Activated CD4-positive, alpha-beta memory T cell treated with anti-CD3 and anti-CD28 coated beads for 36 hours (primary cell): ENCODE data around the gene RPL15. TPM values are rescaled to one million over a fixed set of nuclear protein-coding genes. Genes with fewer than 3 reads are reported as not detected.
A peak's percentile ranks its signal among the peaks of the same experiment; 100 is the strongest.

Experiments
- CTCF ChIA-PET: fragments of 350-600 bp; sonication (Branson Sonifier 250); formaldehyde crosslinking; loops from one replicate; lab custom pipeline; 2021; ENCODE audit warnings: antibody characterized with exemption, inconsistent platforms; lab: Charles Lee
- POLR2A ChIA-PET: fragments of 350-600 bp; sonication (Branson Sonifier 250); formaldehyde crosslinking; loops from one replicate; lab custom pipeline; 2021; ENCODE audit warnings: antibody characterized with exemption; lab: Charles Lee
- DNase-seq: peaks from one replicate; pipeline ENCODE4 v3.0.0-alpha.2; 2020
- H3K27ac Mint-ChIP-seq: one replicate; pipeline ENCODE4 v1.8.0; 2021; ENCODE audit warnings: mixed read lengths
- H3K27me3 Mint-ChIP-seq: one replicate; pipeline ENCODE4 v1.8.0; 2021; ENCODE audit warnings: mixed read lengths
- H3K36me3 Mint-ChIP-seq: one replicate; pipeline ENCODE4 v1.8.0; 2021; ENCODE audit warnings: mixed read lengths
- H3K4me1 Mint-ChIP-seq: one replicate; pipeline ENCODE4 v1.8.0; 2021; ENCODE audit warnings: low read depth, mixed read lengths
- H3K4me3 Mint-ChIP-seq: one replicate; pipeline ENCODE4 v1.8.0; 2021; ENCODE audit warnings: mild to moderate bottlenecking, mixed read lengths
- H3K9me3 Mint-ChIP-seq: one replicate; pipeline ENCODE4 v1.8.0; 2021; ENCODE audit warnings: mixed read lengths
- intact Hi-C: fragments of 100-400 bp; cut with micrococcal nuclease; formaldehyde crosslinking; loops from one replicate; pipeline ENCODE4 v1.15.1; 2023
- total RNA-seq, 2 experiments: library from RNA; stranded (reverse); gene quantifications; one replicate each; pipeline ENCODE4 v1.2.3, GENCODE V29; 2021

Gene RPL15
- total RNA-seq, 2 experiments from 2014 or later = 2,597 to 2,603 TPM

- H3K4me1 Mint-ChIP-seq = no peaks in the 10 kb centered on the region
- no peak overlapping the region for H3K27ac Mint-ChIP-seq
- H3K4me3 Mint-ChIP-seq = no peak overlapping the region
- no peaks in the 10 kb centered on the region for H3K9me3 Mint-ChIP-seq
- intact Hi-C loops = no loop called here
- ChIA-PET POLR2A (no interaction called here), CTCF (no interaction called here)
- no peaks in the 10 kb centered on the region for H3K27me3 Mint-ChIP-seq
- no peaks in the 10 kb centered on the region for H3K36me3 Mint-ChIP-seq
- DNase-seq = no peak
These were observed 20.4 kb downstream of the RPL15 start for GRCh38 chr3:23937296-23937695.

GRCh38 chr3:23938688-23939087, 21.8 kb downstream of the RPL15 start:
- H3K4me1 Mint-ChIP-seq = no peaks in the 10 kb centered on the region
- no peak overlapping the region for H3K27ac Mint-ChIP-seq
- no peaks in the 10 kb centered on the region for H3K27me3 Mint-ChIP-seq
- DNase-seq = no peak
- ChIA-PET CTCF (no interaction called here), POLR2A (no interaction called here)
- no peaks in the 10 kb centered on the region for H3K36me3 Mint-ChIP-seq
- H3K9me3 Mint-ChIP-seq = no peaks in the 10 kb centered on the region
- H3K4me3 Mint-ChIP-seq = no peak overlapping the region
- intact Hi-C loops = no loop called here

DNA sequence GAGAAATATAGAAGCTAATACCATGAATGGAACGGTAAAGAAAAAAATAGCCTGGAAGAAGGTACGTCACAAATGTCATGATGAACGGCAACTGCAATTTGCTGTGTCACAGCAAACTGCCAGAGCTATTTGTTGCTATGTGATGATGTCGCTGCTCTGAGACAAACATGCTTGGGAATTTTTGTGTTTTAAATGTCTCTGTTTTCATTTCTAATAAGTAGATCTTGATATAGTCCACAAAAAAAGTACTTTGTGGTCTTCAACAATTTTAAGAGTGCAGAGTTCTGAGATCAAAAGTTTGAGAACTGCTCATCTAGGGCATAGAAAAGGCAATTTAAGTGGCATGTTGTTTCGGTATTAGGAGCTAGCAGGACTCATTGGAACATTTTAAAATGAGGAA, 23.8 kb downstream of the RPL15 start:
- ChIA-PET POLR2A (interaction anchor here (0.7 kb wide), 1 partner anchor 22 kb away, joined by 3 read pairs; no protein-coding TSS in a partner anchor), CTCF (no interaction called here)
- Mint-ChIP-seq H3K27me3 (peaks cover 3% of the 10 kb centered on the region), H3K27ac (no peak overlapping the region), H3K4me3 (no peak overlapping the region), H3K9me3 (no peaks in the 10 kb centered on the region), H3K4me1 (peaks cover 8% of the 10 kb centered on the region), H3K36me3 (no peaks in the 10 kb centered on the region)
- DNase-seq = no peak
- intact Hi-C loops = loop anchor here (10.0 kb wide), 1 partner anchor 1844 kb away; the partner anchor contains the start of gene NGLY1

GRCh38 chr3:23941440-23941839, 24.5 kb downstream of the RPL15 start:
- intact Hi-C loops = loop anchor here (10.0 kb wide), 1 partner anchor 1843 kb away; the partner anchor contains the start of gene NGLY1
- Mint-ChIP-seq H3K4me1 (peaks cover 8% of the 10 kb centered on the region), H3K27ac (no peak overlapping the region), H3K27me3 (peaks cover 3% of the 10 kb centered on the region), H3K9me3 (no peaks in the 10 kb centered on the region), H3K36me3 (no peaks in the 10 kb centered on the region), H3K4me3 (no peak overlapping the region)
- DNase-seq = no peak
- ChIA-PET POLR2A (no interaction called here), CTCF (no interaction called here)

DNA sequence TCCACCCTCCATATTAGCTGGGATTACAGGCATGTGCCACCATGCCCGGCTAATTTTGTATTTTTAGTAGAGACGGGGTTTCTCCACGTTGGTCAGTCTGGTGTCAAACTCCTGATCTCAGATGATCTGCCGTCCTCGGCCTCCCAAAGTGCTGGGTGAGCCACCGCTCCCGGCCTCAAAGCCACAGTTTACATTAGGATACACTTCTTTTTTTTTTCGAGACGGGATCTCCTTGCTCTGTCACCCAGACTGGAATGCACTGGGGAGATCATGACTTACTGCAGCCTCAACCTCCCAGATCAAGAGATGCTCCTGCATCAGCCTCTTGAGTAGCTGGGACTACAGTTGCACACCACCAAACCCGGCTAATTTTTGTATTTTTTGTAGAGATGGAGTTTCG, 25.6 kb downstream of the RPL15 start:
- Mint-ChIP-seq H3K27me3 (peaks cover 3% of the 10 kb centered on the region), H3K36me3 (no peaks in the 10 kb centered on the region), H3K4me3 (no peak overlapping the region), H3K4me1 (peaks cover 14% of the 10 kb centered on the region), H3K9me3 (no peaks in the 10 kb centered on the region), H3K27ac (no peak overlapping the region)
- ChIA-PET POLR2A (no interaction called here), CTCF (no interaction called here)
- no peak for DNase-seq
- intact Hi-C loops = loop anchor here (10.0 kb wide), 1 partner anchor 1842 kb away; the partner anchor contains the start of gene NGLY1

GRCh38 chr3:23944007-23944783, 27.3 kb downstream of the RPL15 start:
- Mint-ChIP-seq H3K4me1 (peaks cover 27% of the 10 kb centered on the region), H3K4me3 (peak overlapping the region; percentile 79), H3K36me3 (no peaks in the 10 kb centered on the region), H3K27me3 (peaks cover 3% of the 10 kb centered on the region), H3K9me3 (no peaks in the 10 kb centered on the region), H3K27ac (peak overlapping the region; percentile 38)
- no peak for DNase-seq
- ChIA-PET POLR2A (interaction anchor here (2.0 kb wide), 1 partner anchor 27 kb away, joined by 20 read pairs; the partner anchor contains the start of genes NKIRAS1 and RPL15), CTCF (interaction anchor here (0.7 to 1.1 kb wide), 2 partner anchors 14 to 27 kb away, joined by 3 read pairs; no protein-coding TSS in a partner anchor)
- intact Hi-C loops = loop anchor here (2.0 to 10.0 kb wide), 2 partner anchors 133 to 1841 kb away; partner anchors contain the start of gene NGLY1

DNA sequence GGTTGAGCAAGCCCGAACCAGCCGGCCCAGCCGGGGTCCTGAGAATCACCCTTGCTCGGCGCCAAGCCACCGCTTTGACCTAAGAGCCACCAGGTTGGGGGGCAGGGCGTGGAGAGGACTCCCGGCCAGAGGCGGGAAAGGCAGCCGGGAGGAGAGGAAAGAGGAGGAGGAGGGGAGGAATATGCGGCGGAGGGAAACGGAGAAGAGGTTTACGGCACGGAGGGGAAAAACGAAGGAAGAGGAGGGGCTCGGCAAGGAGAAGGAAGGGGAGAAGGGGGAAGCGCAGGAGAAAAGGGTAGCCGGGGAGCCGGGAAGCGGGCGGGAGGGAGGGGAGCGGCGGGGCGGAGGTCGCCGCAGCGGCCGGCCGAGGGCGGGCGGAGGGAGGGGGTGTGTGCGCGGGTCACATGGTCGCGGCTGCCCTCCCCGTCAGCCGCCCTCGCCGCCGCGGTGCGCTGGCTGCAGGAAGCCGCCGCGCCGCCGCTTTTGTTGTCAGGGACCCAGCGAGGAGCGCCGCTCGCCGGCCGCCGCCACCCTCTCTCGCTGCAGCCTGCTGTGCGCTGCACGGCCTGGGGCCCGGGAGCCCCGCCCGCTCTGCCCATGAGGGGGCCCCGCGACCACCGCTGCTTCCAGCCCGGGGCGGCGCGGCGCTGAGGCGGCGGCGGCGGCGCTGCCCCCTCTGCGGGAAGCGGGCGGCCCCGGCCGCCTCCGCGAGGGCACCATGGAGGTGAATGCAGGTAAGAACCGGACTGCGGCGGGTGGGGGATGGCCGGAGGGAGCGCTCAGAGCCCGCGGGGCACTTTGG, 28.1 kb downstream of the RPL15 start, which contains the start of gene NR1D2:
NR1D2 (plus strand) TSS at position 426 of the 802 bp plus-strand sequence; CDS start at position 719, 293 bp downstream.
- Mint-ChIP-seq H3K4me1 (peaks cover 36% of the 10 kb centered on the region), H3K27ac (peak within 1 kb of the TSS; percentile 96), H3K27me3 (peaks cover 3% of the 10 kb centered on the region), H3K4me3 (peak within 1 kb of the TSS; percentile 87), H3K9me3 (no peaks in the 10 kb centered on the region), H3K36me3 (no peaks in the 10 kb centered on the region)
- DNase-seq = peak; percentile 84
- POLR2A ChIA-PET = interaction anchor here (2.0 kb wide), 1 partner anchor 27 kb away, joined by 20 read pairs; the partner anchor contains the start of genes NKIRAS1 and RPL15
- CTCF ChIA-PET = interaction anchor here (0.7 kb wide), 1 partner anchor 26 kb away, joined by 3 read pairs; no protein-coding TSS in a partner anchor
- intact Hi-C loops = loop anchor here (1.0 to 10.0 kb wide), 3 partner anchors 28 to 1840 kb away; partner anchors contain the start of genes NGLY1 and RPL15

GRCh38 chr3:23945663-23945912, 28.7 kb downstream of the RPL15 start:
- peak overlapping the region; percentile 49 for H3K4me3 Mint-ChIP-seq
- peaks cover 3% of the 10 kb centered on the region for H3K27me3 Mint-ChIP-seq
- no peaks in the 10 kb centered on the region for H3K9me3 Mint-ChIP-seq
- ChIA-PET CTCF (no interaction called here), POLR2A (interaction anchor here (1.3 to 1.5 kb wide), 2 partner anchors 28 to 139 kb away, joined by 3 to 31 read pairs; partner anchors contain the start of genes NKIRAS1 and RPL15)
- no peak for DNase-seq
- H3K4me1 Mint-ChIP-seq = peaks cover 41% of the 10 kb centered on the region
- intact Hi-C loops = loop anchor here (1.0 to 10.0 kb wide), 3 partner anchors 28 to 1839 kb away; partner anchors contain the start of genes NGLY1 and RPL15
- no peak overlapping the region for H3K27ac Mint-ChIP-seq
- H3K36me3 Mint-ChIP-seq = no peaks in the 10 kb centered on the region

DNA sequence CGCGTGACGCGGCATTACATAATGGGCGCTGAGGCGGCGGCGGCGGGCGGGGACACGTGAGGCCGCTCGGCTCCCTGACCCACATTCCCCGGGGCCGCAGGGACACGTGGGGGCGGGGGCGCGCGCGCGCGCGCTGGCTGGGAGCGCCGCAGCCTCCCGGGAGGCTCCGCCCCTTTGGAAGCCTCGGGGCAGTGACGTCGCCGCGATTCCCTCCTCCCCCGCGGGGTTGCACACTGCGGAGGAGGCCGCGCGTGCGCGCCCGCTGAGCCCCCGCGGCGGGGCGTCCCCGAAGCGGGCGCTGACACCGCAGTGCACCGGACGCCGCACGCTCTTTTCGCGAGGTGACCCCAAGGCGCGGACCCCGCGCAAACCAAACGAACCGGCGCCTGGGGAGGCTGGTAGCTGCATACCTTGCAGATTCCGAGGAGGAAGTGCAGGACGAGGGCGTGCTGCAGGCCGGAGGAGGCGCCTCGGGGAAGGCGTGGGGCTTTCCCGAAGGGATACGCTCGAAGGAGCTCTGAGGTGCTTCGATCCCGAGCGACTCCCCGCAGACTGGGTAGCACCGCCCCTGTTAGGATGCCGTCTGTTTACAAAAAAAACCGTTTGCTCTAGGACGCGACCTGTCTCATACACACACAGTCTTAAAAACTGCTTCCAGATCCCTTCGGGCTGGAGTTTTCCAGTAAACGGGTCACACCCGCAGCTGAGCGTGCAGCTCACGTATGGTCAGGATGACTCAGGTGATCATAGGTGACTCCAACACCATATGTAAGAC, 29.2 kb downstream of the RPL15 start:
- peak overlapping the region; percentile 96 for H3K27ac Mint-ChIP-seq
- POLR2A ChIA-PET = interaction anchor here (1.0 to 1.5 kb wide), 3 partner anchors 19 to 139 kb away, joined by 3 to 31 read pairs (median 4); partner anchors contain the start of genes NKIRAS1 and RPL15
- peak; percentile 98 for DNase-seq
- H3K27me3 Mint-ChIP-seq = peaks cover 3% of the 10 kb centered on the region
- CTCF ChIA-PET = interaction anchor here (1.0 kb wide), 1 partner anchor 58 kb away, joined by 3 read pairs; no protein-coding TSS in a partner anchor
- H3K36me3 Mint-ChIP-seq = no peaks in the 10 kb centered on the region
- H3K9me3 Mint-ChIP-seq = no peaks in the 10 kb centered on the region
- H3K4me1 Mint-ChIP-seq = peaks cover 46% of the 10 kb centered on the region
- H3K4me3 Mint-ChIP-seq = peak overlapping the region; percentile 87
- intact Hi-C loops = loop anchor here (1.0 to 10.0 kb wide), 4 partner anchors 13 to 1839 kb away; partner anchors contain the start of genes NGLY1 and RPL15

- Mint-ChIP-seq H3K27ac (no peak overlapping the region), H3K4me3 (no peak overlapping the region), H3K36me3 (no peaks in the 10 kb centered on the region), H3K4me1 (peaks cover 70% of the 10 kb centered on the region), H3K9me3 (no peaks in the 10 kb centered on the region), H3K27me3 (peaks cover 3% of the 10 kb centered on the region)
- intact Hi-C loops = loop anchor here (2.0 to 10.0 kb wide), 2 partner anchors 206 to 1836 kb away; partner anchors contain the start of gene NGLY1
- ChIA-PET POLR2A (interaction anchor here (1.7 kb wide), 1 partner anchor 32 kb away, joined by 5 read pairs; the partner anchor contains the start of genes NKIRAS1 and RPL15), CTCF (no interaction called here)
- no peak for DNase-seq
These were observed 31.8 kb downstream of the RPL15 start for GRCh38 chr3:23948761-23949160.

GRCh38 chr3:23949784-23950183, 32.9 kb downstream of the RPL15 start:
- DNase-seq = no peak
- peak overlapping the region; percentile 69 for H3K27ac Mint-ChIP-seq
- intact Hi-C loops = loop anchor here (1.0 to 10.0 kb wide), 3 partner anchors 10 to 1835 kb away; partner anchors contain the start of gene NGLY1
- H3K4me1 Mint-ChIP-seq = peaks cover 70% of the 10 kb centered on the region
- no peaks in the 10 kb centered on the region for H3K27me3 Mint-ChIP-seq
- no peaks in the 10 kb centered on the region for H3K36me3 Mint-ChIP-seq
- ChIA-PET CTCF (interaction anchor here (0.6 kb wide), 1 partner anchor 61 kb away, joined by 3 read pairs; no protein-coding TSS in a partner anchor), POLR2A (interaction anchor here (2.7 kb wide), 1 partner anchor 32 kb away, joined by 15 read pairs; the partner anchor contains the start of genes NKIRAS1 and RPL15)
- peak overlapping the region; percentile 64 for H3K4me3 Mint-ChIP-seq
- no peaks in the 10 kb centered on the region for H3K9me3 Mint-ChIP-seq
